GM23338 (cell line): ENCODE measurements around the gene TFCP2. TPM values are rescaled to one million over a fixed set of nuclear protein-coding genes. Genes with fewer than 3 reads are reported as not detected.

Experiments
- ATAC-seq: fragments of 200-7000 bp; cut with Tn5 transposase; 3 replicates; pipeline ENCODE4 v1.9.1; 2020
- DNase-seq: peaks from one replicate; pipeline ENCODE4 v3.0.0-alpha.2; 2015; ENCODE audit warnings: low spot score
- H2AFZ ChIP-seq: fragments of 200-600 bp; sonication (generic); 2 replicates; pipeline ENCODE4 v1.8.0; 2016; ENCODE audit warnings: antibody characterized with exemption, mild to moderate bottlenecking, moderate library complexity
- H3F3A ChIP-seq: fragments of 200-600 bp; sonication (generic); replicated peaks from 2 replicates; pipeline ENCODE4 v1.8.0; 2017; ENCODE audit warnings: antibody characterized with exemption, mixed run types, low read depth
- H3K27ac ChIP-seq: fragments of 200-600 bp; sonication (generic); 2 replicates; pipeline ENCODE4 v1.6.1; 2016; ENCODE audit warnings: low read depth
- H3K27me3 ChIP-seq: fragments of 200-600 bp; sonication (generic); 2 replicates; pipeline ENCODE4 v1.8.0; 2016; ENCODE audit warnings: mild to moderate bottlenecking, mixed run types, moderate library complexity; ENCODE audit not compliant: insufficient read depth
- H3K36me3 ChIP-seq: fragments of 200-600 bp; sonication (generic); 2 replicates; pipeline ENCODE4 v1.8.0; 2016; ENCODE audit warnings: mild to moderate bottlenecking; ENCODE audit not compliant: insufficient read depth
- H3K4me1 ChIP-seq: fragments of 200-600 bp; sonication (generic); 2 replicates; pipeline ENCODE4 v1.8.0; 2016; ENCODE audit warnings: mild to moderate bottlenecking, moderate library complexity; ENCODE audit not compliant: insufficient read depth
- H3K4me2 ChIP-seq: fragments of 200-600 bp; sonication (generic); 2 replicates; pipeline ENCODE4 v1.7.1; 2017; ENCODE audit warnings: mixed run types
- H3K4me3 ChIP-seq: fragments of 200-600 bp; sonication (generic); 2 replicates; pipeline ENCODE4 v1.6.1; 2016; ENCODE audit warnings: mixed run types
- H3K79me2 ChIP-seq: fragments of 200-600 bp; sonication (generic); replicated peaks from 2 replicates; pipeline ENCODE4 v1.8.0; 2017; ENCODE audit warnings: mild to moderate bottlenecking; ENCODE audit not compliant: insufficient read depth
- H3K9me2 ChIP-seq: fragments of 200-600 bp; sonication (generic); 2 replicates; pipeline ENCODE4 v1.8.0; 2017; ENCODE audit not compliant: insufficient read depth
- H4K20me1 ChIP-seq: fragments of 200-600 bp; sonication (generic); replicated peaks from 2 replicates; pipeline ENCODE4 v1.8.0; 2017; ENCODE audit warnings: mild to moderate bottlenecking; ENCODE audit not compliant: insufficient read depth
- H3K27ac Mint-ChIP-seq: 2 replicates; pipeline ENCODE4 v1.8.0; 2020; ENCODE audit warnings: inconsistent platforms, mild to moderate bottlenecking, moderate library complexity, mixed read lengths
- H3K27me3 Mint-ChIP-seq: 3 replicates; pipeline ENCODE4 v1.8.0; 2022; ENCODE audit warnings: low read depth, mild to moderate bottlenecking, moderate library complexity, mixed read lengths, inconsistent platforms; ENCODE audit not compliant: insufficient read depth, poor library complexity
- H3K36me3 Mint-ChIP-seq: 3 replicates; pipeline ENCODE4 v1.8.0; 2021; ENCODE audit warnings: low read depth, mild to moderate bottlenecking, inconsistent platforms, moderate library complexity, mixed read lengths
- H3K4me1 Mint-ChIP-seq: 3 replicates; pipeline ENCODE4 v1.8.0; 2020; ENCODE audit warnings: mild to moderate bottlenecking, inconsistent platforms, mixed read lengths
- H3K4me3 Mint-ChIP-seq: 3 replicates; pipeline ENCODE4 v1.8.0; 2021; ENCODE audit warnings: moderate library complexity, mild to moderate bottlenecking, inconsistent platforms, mixed read lengths
- H3K9me3 Mint-ChIP-seq: 3 replicates; pipeline ENCODE4 v1.8.0; 2020; ENCODE audit warnings: moderate library complexity, mild to moderate bottlenecking, inconsistent platforms, mixed read lengths
- CREB1 ChIP-seq: fragments of 250-450 bp; sonication (Bioruptor Pico); IDR thresholded peaks from 2 replicates; pipeline ENCODE4 v1.5.0; 2020; ENCODE audit warnings: low read depth, mild to moderate bottlenecking, moderate library complexity
- CTCF ChIP-seq, 2 experiments: fragments of 200-600 bp in 1 of 2; sonication (generic) in 1 of 2; conservative IDR thresholded peaks; 2 replicates each; pipeline versions ENCODE4 v1.5.1 to v1.6.1; 2016 to 2017; ENCODE audit warnings: antibody characterized with exemption in 2 of 2, low read depth in 2 of 2, mild to moderate bottlenecking in 2 of 2, moderate library complexity in 1 of 2
- ETS1 ChIP-seq: IDR thresholded peaks from 2 replicates; pipeline ENCODE4 v1.6.1; 2016; ENCODE audit warnings: antibody characterized with exemption
- EZH2 ChIP-seq: fragments of 200-600 bp; sonication (generic); IDR thresholded peaks from one replicate; pipeline ENCODE4 v1.8.0; 2017; ENCODE audit warnings: antibody characterized with exemption, mild to moderate bottlenecking, low read depth; ENCODE audit not compliant: unreplicated experiment
- JUNB ChIP-seq: IDR thresholded peaks from one replicate; pipeline ENCODE4 v1.6.1; 2016; ENCODE audit warnings: antibody characterized with exemption; ENCODE audit not compliant: unreplicated experiment
- NANOG ChIP-seq: IDR thresholded peaks from 2 replicates; pipeline ENCODE4 v1.6.1; 2016; ENCODE audit warnings: antibody characterized with exemption, borderline replicate concordance
- REST ChIP-seq: IDR thresholded peaks from one replicate; pipeline ENCODE4 v1.6.1; 2018; ENCODE audit warnings: antibody characterized with exemption; ENCODE audit not compliant: unreplicated experiment
- STAT1 ChIP-seq: IDR thresholded peaks from one replicate; pipeline ENCODE4 v1.6.1; 2016; ENCODE audit warnings: antibody characterized with exemption; ENCODE audit not compliant: unreplicated experiment
- ZNF331 ChIP-seq: fragments of 250-450 bp; sonication (Bioruptor Pico); IDR thresholded peaks from 2 replicates; pipeline ENCODE4 v1.5.0; 2020; ENCODE audit warnings: low read depth, mild to moderate bottlenecking, moderate library complexity
- ZNF462 ChIP-seq: fragments of 250-450 bp; sonication (Bioruptor Pico); IDR thresholded peaks from 2 replicates; pipeline ENCODE4 v1.5.0; 2020; ENCODE audit warnings: mild to moderate bottlenecking, moderate library complexity
- polyA plus RNA-seq: library from polyadenylated mRNA; unstranded; fragments of >200 nt; fragmentation: Nextera tagmentation; extraction: Ambion mirVana; gene quantifications from 2 replicates; pipeline ENCODE4 v1.2.1, GENCODE V29; 2016
- total RNA-seq: library from RNA; depleted of rRNA; stranded (reverse); fragments of >200 nt; shearing (Covaris generic); gene quantifications from 2 replicates; pipeline ENCODE4 v1.2.3, GENCODE V29; 2014

The TFCP2 gene
- total and polyA plus RNA-seq, 2 experiments from 2014 or later, result 15.2 to 30.5 TPM

GRCh38 chr12:51067229-51067628, 105.7 kb downstream of the TFCP2 start:
- Mint-ChIP-seq H3K9me3 (no peaks in the 10 kb centered on the region), H3K36me3 (peaks cover 74% of the 10 kb centered on the region), H3K4me3 (no peak overlapping the region), H3K27me3 (peaks cover 6% of the 10 kb centered on the region), H3K27ac (no peak overlapping the region), H3K4me1 (no peaks in the 10 kb centered on the region)
- Histone ChIP-seq H3K36me3 (peaks cover 56% of the 10 kb centered on the region), H3K9me2 (no peaks in the 10 kb centered on the region), H2AFZ (no peak overlapping the region), H3K27me3 (no peaks in the 10 kb centered on the region), H3F3A (peaks cover 3% of the 10 kb centered on the region; the same call in 1 of the 2 replicates), H4K20me1 (peaks cover 6% of the 10 kb centered on the region; the same call in 1 of the 2 replicates), H3K4me2 (no peak overlapping the region), H3K79me2 (no peaks in the 10 kb centered on the region), H3K4me3 (no peak overlapping the region), H3K27ac (no peak overlapping the region), H3K4me1 (no peaks in the 10 kb centered on the region)
- no peak for ATAC-seq
- TF ChIP-seq NANOG, result no peak
- TF ChIP-seq REST, result no peak
- DNase-seq, result no peak

- no peak overlapping the region for H3K4me3 ChIP-seq
- H3K4me3 Mint-ChIP-seq, result no peak overlapping the region
- H3K9me3 Mint-ChIP-seq, result no peaks in the 10 kb centered on the region
- no peak overlapping the region for H2AFZ ChIP-seq
- no peaks in the 10 kb centered on the region for H3K27me3 ChIP-seq
- no peaks in the 10 kb centered on the region for H3K4me1 ChIP-seq
- DNase-seq (no peak), ATAC-seq (no peak)
- H3K36me3 Mint-ChIP-seq, result peaks cover 71% of the 10 kb centered on the region
- no peaks in the 10 kb centered on the region for H3K4me1 Mint-ChIP-seq
- peaks cover 6% of the 10 kb centered on the region; the same call in 1 of the 2 replicates for H4K20me1 ChIP-seq
- no peak overlapping the region for H3K27ac ChIP-seq
- H3K27me3 Mint-ChIP-seq, result peaks cover 3% of the 10 kb centered on the region
- H3F3A ChIP-seq, result peaks cover 9% of the 10 kb centered on the region; the same call in 1 of the 2 replicates
- no peaks in the 10 kb centered on the region for H3K9me2 ChIP-seq
- peaks cover 56% of the 10 kb centered on the region for H3K36me3 ChIP-seq
- no peaks in the 10 kb centered on the region for H3K79me2 ChIP-seq
- H3K4me2 ChIP-seq, result no peak overlapping the region
- H3K27ac Mint-ChIP-seq, result no peak overlapping the region
- TF ChIP-seq EZH2 (no peak), JUNB (no peak), ZNF462 (no peak), STAT1 (no peak), CREB1 (CRISPR knock-in tag) (no peak), CTCF (conservative IDR thresholded peaks at IDR 0.05; ENCODE audit: low read depth in 2 of 2) (no peak), ETS1 (no peak), ZNF331 (CRISPR knock-in tag) (no peak), NANOG (no peak)
Observed at GRCh38 chr12:51065530-51065929, 107.4 kb downstream of the TFCP2 start.
